Left renal pelvis (tissue), 4 donors: ENCODE measurements around the gene MTO1. TPM values are rescaled to one million over a fixed set of nuclear protein-coding genes. Genes with fewer than 3 reads are reported as not detected.
"Not testable (repeated sequence)": the region's sequence is repeated elsewhere in the genome, so short reads cannot be mapped to it uniquely, and the experiment has no call there.

Experiments used
- DNase-seq, 4 donors: peaks; one replicate each; pipeline ENCODE4 v3.0.0-alpha.2; 2013; ENCODE audit warnings: low read depth in 4 of 4, low spot score in 3 of 4
- polyA plus RNA-seq, 4 donors: library from polyadenylated mRNA; unstranded; fragments of 120-200 nt; gene quantifications; one replicate each; pipeline ENCODE4 v1.2.1, GENCODE V29; 2013; ENCODE audit not compliant: insufficient read length in 4 of 4

Gene MTO1, protein sequence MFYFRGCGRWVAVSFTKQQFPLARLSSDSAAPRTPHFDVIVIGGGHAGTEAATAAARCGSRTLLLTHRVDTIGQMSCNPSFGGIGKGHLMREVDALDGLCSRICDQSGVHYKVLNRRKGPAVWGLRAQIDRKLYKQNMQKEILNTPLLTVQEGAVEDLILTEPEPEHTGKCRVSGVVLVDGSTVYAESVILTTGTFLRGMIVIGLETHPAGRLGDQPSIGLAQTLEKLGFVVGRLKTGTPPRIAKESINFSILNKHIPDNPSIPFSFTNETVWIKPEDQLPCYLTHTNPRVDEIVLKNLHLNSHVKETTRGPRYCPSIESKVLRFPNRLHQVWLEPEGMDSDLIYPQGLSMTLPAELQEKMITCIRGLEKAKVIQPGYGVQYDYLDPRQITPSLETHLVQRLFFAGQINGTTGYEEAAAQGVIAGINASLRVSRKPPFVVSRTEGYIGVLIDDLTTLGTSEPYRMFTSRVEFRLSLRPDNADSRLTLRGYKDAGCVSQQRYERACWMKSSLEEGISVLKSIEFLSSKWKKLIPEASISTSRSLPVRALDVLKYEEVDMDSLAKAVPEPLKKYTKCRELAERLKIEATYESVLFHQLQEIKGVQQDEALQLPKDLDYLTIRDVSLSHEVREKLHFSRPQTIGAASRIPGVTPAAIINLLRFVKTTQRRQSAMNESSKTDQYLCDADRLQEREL
- 10 to 100 TPM; 22.5 to 35.1 (median 32.7) TPM for polyA plus RNA-seq

DNA sequence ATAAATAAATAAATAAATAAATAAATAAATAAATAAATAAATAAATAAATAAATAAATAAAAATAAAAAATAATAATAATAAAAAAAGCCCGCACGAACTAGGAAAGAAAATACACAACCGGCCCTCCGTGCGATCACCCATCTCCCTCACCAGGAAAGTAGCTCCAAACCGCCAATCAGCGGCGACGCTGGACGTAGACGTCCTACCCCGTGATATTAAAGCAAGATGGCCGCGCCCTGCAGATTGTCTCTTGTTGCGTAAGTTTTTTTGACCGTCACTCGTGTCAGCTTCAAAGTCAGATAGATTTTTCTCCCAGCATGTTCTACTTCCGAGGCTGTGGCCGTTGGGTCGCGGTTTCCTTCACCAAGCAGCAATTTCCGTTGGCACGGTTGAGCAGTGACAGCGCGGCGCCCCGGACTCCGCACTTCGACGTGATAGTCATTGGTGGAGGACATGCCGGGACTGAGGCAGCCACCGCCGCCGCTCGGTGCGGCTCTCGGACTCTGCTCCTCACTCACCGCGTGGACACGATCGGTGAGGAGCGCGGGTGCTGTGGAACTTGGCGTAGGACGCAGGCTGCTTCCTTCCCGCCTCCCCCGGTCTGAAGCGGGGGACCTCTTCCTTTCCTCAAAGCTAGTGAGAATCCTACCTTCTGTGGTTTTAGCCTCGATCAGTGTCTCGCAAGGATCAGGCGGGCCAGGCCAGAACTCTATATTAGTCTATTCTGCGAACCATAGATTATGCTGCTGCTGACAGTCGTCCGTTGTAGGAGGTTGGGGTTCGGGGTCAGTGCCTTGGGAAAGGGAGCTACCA, at the start of gene MTO1:
MTO1 (plus strand) TSS at position 201 of the 814 bp plus-strand sequence; CDS start at position 319, 118 bp downstream.
- DNase-seq: peak; percentile 73 to 82 (median 76)

DNA sequence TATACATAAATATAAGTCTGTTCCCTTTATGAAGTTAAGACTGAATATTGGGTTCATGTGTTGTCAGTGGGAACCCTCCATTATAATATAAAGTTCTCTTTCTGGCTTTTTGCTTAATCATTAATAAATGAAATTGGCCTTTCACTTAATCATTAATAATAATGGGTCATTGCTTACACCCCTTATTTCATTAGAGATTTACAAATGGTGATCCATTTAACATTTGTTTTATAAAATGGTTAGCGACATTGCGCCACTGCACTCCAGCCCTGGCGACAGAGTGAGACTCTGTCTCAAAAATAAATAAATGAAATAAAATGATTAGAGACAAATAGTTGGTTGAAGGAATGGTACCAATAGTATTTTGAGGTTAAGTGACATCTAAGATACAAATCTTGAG, 48.4 kb upstream of the MTO1 start:
- no peak for DNase-seq

DNA sequence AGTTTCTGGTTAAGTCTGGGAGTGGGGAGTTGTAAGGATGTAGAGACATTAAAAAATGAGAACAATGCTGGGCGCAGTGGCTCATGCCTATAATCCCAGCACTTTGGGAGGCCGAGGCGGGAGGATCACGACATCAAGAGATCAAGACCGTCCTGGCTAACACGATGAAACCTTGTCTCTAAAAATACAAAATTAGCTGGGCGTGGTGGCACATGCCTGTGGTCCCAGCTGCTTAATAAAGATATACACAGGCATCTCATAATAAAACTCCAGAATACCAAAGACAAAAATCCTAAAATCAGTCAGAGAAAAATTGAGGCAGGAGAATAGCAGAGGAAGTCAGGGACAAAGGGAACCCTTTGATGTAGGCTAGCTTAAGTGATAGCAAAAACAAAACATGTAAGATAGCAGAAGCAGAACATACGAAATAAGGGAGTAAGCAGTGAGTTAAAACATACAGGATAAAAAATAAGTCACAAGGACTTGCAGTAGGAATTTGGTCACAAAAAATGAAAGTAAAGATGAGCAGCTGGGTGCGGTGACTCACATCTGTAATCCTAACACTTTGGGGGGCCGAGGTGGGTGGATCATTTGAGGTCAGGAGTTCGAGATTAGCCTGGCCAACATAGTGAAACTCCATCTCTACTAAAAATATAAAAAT, 43.3 kb upstream of the MTO1 start:
- no peak for DNase-seq

DNA sequence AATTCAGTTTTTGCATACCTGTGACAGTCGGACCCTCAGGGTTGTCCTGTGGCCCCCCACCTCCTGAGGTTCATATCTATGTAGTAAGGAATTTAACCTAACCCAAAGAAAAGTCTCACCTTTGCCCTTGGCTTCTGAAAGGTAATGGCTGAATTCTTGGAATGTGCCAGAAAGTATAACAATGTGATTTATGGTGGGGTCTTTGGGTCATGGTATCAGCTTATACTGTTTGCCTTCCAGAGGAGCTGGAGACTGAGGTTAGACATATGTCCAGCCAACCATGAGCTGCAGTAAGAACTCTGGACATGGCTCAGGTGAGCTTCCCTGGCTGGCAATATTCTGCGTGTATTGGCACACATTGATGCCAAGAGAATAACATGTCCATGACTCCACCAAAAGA, 40.0 kb upstream of the MTO1 start:
- no peak for DNase-seq

DNA sequence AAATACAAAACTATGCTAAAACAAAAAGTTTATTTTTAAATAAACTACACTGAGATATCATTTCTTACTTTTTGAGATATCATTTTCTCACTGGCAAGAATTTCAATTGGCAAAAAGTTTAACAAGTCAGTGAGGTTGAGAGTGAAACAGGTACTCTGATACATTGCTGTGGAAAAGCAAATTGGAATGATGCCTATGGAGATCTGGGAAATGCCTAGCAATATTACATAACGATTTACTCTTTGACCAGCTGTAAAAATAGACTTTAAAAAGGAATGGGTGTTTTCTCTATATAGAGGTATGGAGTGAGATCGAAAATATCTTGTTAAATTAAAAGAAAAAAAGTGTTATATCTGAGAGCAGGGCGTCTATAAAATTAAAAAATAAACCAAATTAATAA, 26.3 kb upstream of the MTO1 start:
- no peak for DNase-seq

DNA sequence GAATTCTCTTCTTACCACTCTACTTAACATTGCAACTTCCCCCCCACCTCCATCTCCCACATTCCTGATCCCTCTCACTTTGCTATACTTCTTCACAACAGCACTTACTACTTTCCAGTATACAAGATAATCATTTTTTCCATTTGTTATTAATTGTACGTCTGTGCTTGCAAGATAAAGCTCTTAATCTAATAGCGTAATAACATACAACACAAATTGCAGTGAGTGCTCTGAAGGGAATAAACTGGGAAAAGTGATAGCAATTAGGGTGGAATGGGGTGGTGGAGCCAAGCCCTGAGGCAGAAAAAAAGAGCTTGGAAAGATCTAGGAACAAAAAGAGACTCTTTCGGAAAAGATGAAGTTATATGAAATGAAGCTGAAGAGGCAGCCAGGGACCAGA, 18.0 kb upstream of the MTO1 start:
- no peak for DNase-seq

DNA sequence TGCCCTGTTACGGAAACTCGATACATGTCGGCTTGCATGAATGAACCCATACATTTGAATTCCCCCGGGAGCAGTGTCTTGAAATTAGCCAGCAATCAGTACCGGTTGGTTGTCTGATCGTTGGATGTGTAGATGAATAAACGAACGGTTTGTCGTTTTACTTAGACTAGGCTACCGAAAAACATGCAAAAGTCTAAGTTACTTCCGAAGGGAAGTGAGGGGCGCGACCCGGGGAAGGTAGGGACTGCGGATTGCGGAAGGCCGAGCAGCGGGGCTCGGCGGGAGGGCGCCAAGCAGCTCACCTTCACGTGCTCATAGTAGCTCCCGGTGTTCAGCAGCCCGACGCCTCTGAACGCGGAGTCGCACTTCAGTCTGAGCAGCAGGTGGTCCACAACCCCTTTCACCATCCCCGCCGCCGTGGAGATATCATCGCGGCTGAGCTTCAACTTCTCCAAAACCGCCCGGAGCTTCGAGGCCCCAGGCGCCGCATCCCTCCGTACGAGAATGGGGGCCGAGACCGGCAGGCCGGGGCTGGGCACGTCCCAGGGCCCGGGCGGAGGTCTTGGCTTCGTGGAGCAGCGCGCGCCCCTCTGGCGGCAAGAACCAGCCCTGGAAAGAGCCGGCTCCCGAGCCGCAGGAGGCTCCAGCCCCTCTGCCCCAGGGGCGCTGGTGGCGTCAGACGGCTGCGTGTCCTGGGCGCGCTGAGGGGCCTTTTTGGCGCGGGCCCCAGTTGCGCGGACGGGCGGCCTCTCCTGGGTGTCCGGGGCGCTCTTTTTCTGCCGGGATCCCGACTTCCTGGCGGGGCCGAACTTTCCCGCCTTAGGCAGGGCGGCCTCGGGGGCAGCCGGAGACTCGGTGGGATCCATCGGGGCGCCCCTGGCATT, 10.1 kb upstream of the MTO1 start:
- peak; percentile 10 to 33 (median 24) for DNase-seq

DNA sequence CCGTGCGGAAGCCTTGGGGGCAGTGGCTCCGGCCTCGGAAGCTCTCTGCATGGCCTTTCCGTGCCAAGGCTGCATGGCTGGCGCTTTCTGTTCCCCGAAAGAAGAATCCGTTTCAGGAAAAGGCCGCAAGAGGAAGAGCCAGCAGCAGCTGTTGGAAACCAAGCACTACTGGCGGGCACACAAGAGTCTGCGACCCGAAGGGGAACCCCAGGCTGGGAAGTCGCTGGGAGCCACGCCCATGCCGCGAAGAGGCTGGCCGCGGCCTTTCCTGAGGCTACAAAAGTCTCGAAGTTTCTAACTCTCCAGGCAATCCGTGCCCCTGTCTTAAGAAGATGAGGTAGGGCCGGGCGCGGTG, 9.5 kb upstream of the MTO1 start, which contains the start of gene CGAS:
CGAS (minus strand) TSS at position 191 of the 355 bp plus-strand sequence; CDS start at position 75, 116 bp downstream.
- DNase-seq: peak; percentile 22 to 38 (median 30)

DNA sequence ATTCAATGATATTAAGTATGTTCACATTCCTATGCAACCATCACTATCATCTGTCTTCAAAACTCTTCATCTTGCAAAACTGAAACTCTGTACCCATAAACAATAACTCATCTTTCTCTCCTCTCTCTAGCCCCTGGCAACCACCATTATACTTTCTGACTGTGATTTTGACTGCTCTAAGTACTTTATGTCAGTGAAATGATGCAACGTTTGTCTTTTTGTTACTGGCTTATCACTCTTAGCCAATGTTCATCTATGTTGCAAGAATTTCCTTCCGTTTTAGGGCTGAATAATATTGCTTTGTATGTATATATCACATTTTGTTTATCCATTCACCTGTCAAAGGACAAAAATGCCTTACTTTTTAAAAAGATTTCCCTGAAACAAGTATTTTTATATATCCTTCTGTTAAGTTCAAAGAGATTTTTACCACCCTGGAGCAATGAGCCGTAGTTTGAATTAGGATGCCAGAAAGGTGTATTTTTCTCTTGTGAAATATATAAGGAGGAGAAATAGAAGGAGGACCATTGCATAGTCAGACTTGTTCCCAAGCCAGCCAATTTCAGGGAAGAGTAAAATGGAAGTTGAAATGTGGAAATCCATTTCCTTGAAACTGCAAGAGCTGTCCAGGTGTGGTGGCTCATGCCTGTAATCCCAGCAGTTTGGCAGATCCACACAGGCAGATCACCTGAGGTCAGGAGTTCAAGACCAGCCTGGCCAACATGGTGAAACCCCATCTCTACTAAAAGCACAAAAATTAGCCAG, 5.5 kb upstream of the MTO1 start:
- DNase-seq: no peak

DNA sequence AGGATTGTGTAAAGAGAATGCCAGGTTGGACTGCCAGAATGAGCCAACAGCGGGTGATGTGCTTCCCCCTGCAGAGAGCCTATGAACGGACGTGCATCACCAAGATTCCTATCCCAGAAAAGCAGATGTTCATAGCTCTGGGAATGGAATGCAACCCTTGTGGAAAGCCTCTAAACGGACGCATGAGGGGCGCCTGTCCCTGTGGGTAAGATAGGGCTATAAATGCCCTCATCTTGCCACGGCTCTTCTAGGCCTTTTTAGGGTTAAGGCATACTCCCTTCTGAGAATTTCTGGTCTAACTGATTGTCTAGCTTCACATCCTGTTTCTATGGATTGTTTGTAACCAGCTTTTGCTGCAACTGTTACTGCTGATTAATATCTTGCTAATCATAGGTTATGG, 2.1 kb upstream of the MTO1 start:
- not testable (repeated sequence) for DNase-seq

DNA sequence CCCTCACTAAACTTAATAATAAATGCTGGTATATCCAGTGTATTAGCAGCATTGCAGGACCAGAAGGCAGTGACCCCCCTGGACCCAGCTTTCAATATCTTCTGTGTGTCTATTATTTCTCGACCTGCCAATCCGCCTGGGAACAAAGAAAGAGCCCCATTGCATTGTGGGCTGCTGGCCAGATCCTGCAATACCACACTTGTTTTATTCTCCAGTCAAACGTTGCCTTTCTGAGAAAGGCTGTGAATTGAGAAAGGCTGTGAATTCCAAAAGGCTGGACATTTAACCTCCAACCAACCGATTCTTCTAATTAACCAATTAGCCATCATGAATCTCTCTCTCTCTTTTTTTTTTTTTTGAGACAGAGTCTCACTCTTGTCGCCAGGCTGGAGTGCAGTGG, 1.5 kb upstream of the MTO1 start:
- no peak for DNase-seq

DNA sequence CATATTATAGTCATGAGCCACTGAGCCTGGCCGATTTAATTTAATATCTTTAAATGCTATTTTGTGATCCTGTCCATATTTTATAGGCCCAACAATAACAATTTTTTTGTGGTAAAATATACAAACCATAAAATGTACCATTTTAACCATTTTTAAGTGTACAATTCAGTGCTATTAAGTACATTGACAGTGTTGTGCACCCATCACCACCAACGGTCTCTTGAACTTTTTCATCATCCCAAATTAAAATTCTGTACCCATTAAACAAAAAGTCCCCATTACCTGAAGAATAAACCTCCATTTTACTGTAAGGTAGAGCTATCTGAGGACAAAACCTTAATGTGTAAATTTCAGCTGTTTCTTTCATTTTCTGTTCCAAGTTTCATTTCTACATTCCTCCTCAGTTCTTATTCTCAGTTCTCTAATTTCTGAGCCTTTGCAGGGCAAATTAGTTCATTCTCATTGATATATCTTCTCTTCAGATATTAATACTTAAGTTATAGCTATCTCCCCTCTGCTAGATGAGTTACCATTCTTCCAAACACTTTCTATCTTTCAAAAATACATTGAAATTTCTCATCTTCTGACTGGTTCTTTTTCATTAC, 10.3 kb downstream of the MTO1 start:
- no peak for DNase-seq

DNA sequence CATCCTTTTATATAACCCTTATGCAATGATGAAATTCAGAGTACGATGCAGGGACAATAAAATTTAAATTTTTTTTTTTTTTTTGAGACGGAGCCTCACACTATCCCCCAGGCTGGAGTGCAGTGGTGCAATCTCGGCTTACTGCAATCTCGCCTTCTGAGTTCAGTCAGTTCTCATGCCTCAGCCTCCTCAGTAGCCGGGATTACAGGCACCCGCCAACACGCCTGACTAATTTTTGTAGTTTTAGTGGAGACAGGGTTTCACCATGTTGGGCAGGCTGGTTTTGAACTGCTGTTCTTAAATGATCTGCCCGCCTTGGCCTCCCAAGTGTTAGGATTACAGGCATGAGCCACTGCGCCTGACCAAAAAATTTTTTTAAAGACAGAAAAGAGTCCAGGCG, 15.2 kb downstream of the MTO1 start:
- no peak for DNase-seq

DNA sequence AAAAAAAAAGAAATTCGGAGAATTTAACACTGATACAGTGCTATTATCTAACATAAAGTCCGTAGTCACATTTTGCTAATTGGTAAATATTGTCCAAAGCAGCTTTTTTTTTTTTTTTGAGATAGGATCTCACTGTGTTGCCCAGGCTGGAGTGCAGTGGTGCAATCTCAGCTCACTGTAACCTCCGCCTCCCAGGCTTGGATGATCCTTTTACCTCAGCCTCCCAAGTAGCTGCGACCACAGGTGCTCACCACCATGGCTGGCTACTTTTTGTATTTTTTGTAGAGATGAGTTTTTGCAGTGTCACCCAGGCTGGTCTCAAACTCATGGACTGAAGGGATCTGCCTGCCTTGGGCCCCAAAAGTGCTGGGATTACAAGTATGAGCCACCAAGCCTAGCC, 15.9 kb downstream of the MTO1 start:
- DNase-seq: no peak

DNA sequence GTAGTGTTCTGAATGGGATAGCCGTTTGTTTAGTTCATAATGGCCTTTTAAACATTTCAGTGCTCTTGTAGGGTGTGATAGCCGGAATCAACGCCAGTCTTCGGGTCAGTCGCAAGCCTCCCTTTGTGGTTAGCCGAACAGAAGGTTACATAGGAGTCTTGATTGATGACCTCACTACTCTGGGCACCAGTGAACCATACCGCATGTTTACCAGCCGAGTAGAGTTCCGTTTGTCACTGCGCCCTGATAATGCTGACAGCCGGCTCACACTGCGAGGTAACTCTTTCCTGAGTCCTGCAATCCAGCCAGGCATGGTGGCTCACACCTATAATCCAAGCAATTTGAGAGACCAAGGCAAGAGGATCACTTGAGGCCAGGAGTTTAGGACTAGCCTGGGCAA, 20.4 kb downstream of the MTO1 start:
- DNase-seq: no peak

DNA sequence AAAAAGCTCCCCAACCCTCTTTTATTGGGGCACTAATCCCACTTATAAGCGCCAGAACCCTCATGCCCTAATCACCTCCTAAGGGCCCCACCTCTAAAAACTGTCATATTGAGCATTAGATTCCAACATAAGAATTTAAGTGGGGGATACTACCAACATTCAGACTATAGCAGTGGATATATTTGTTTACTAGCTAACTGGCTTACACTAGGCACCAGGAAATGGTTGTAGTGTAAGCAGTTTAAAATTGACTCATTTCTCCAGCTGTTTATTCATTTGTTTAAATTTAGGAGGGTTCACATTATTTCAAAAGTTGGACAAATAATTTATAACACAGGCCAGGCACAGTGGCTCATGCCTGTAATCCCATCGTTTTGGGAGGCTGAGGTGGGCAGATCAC, 22.9 kb downstream of the MTO1 start:
- DNase-seq: no peak

DNA sequence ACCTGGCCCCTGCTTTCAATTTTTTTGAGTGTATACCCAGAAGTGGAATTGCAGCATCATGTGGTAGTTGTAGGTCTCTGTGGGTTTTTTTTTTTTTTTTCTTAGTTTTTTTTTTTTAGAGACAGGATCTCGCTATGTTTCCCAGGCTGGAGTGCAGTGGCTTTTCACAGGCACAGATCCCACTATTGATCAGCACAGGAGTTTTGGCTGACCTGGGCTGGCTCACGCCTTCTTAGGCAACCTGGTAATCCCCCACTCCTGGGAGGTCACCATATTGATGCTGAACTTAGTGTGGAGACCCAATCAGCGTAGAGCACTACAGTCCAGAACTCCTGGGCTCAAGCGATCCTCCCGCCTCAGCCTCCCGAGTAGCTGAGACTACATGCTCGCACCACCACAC, 25.9 kb downstream of the MTO1 start:
- no peak for DNase-seq

DNA sequence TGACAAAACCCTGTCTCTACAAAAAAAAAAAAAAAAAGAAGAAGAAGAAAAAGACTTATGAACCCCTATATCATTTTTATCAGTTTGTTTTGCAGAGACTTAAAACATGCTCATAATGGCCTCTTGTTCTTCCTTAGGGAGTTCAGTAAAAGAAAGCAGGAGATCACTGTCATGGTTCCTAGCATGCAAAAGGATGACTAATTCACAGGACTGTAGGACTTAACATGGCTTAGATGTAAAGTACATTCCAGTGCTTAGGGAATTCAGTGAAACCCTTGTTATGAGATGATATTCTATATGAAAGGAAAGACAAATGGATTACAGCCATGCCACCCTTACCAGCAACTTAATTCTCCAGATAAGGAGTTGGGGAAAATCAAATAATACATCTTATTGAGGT, 29.8 kb downstream of the MTO1 start:
- DNase-seq: no peak

DNA sequence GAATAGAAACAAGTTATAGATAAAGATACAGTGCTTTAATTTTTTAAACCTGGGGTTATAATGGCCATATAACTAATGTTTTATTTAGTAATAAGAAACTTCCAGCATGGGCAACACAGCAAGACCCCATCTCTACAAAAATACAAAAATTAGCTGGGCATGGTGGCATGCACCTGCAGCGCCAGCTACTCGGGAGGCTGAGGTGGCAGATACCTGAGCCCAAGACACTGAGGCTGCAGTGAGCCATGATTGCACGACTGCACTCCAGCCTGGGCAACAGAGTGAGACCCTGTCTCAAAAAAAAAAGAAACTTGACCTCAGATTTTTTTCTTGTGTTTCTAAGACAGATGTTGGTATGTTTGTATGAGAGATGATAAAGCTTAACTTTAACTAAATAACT, 36.4 kb downstream of the MTO1 start:
- no peak for DNase-seq
